HEK293 (cell line): ENCODE measurements around the gene S100A16.

Experiments used
- EGR2 ChIP-seq: fragments of 450-650 bp; formaldehyde crosslinking; IDR thresholded peaks from 2 replicates; pipeline ENCODE4 v1.5.1; 2016; ENCODE audit warnings: low read depth, missing biosample characterization, missing genetic modification characterization
- IKZF3 ChIP-seq: fragments of 450-650 bp; IDR thresholded peaks from 2 replicates; pipeline ENCODE4 v1.5.0; 2018; ENCODE audit warnings: missing biosample characterization, mild to moderate bottlenecking, missing genetic modification characterization, moderate library complexity
- KLF16 ChIP-seq: fragments of 450-650 bp; formaldehyde crosslinking; IDR thresholded peaks from 2 replicates; pipeline ENCODE4 v1.5.1; 2017; ENCODE audit warnings: missing biosample characterization, missing genetic modification characterization
- KLF7 ChIP-seq: fragments of 450-650 bp; formaldehyde crosslinking; IDR thresholded peaks from 2 replicates; pipeline ENCODE4 v1.5.1; 2016; ENCODE audit warnings: missing biosample characterization, missing genetic modification characterization, borderline replicate concordance
- KLF8 ChIP-seq: fragments of 450-650 bp; formaldehyde crosslinking; IDR thresholded peaks from 2 replicates; pipeline ENCODE4 v1.5.1; 2016; ENCODE audit warnings: missing biosample characterization, missing genetic modification characterization
- PRDM1 ChIP-seq: fragments of 450-650 bp; formaldehyde crosslinking; IDR thresholded peaks from 2 replicates; pipeline ENCODE4; 2016; ENCODE audit warnings: missing biosample characterization, missing genetic modification characterization
- PRDM4 ChIP-seq: fragments of 450-650 bp; formaldehyde crosslinking; IDR thresholded peaks from 2 replicates; pipeline ENCODE4 v1.5.1; 2017; ENCODE audit warnings: missing biosample characterization, missing genetic modification characterization
- TSHZ1 ChIP-seq: fragments of 450-650 bp; formaldehyde crosslinking; IDR thresholded peaks from 2 replicates; pipeline ENCODE4 v1.5.1; 2016; ENCODE audit warnings: missing biosample characterization, missing genetic modification characterization, borderline replicate concordance
- ZBTB17 ChIP-seq: fragments of 450-650 bp; formaldehyde crosslinking; IDR thresholded peaks from 2 replicates; pipeline ENCODE4 v1.5.1; 2016; ENCODE audit warnings: missing biosample characterization, missing genetic modification characterization
- ZFHX2 ChIP-seq: fragments of 450-650 bp; formaldehyde crosslinking; conservative IDR thresholded peaks from 2 replicates; pipeline ENCODE4 v1.5.1; 2016; ENCODE audit warnings: missing biosample characterization, missing genetic modification characterization
- ZFP3 ChIP-seq: fragments of 450-650 bp; formaldehyde crosslinking; IDR thresholded peaks from 2 replicates; pipeline ENCODE4 v1.5.1; 2016; ENCODE audit warnings: low read depth, missing biosample characterization, missing genetic modification characterization
- ZIC2 ChIP-seq: fragments of 450-650 bp; formaldehyde crosslinking; IDR thresholded peaks from 2 replicates; pipeline ENCODE4 v1.5.1; 2016; ENCODE audit warnings: missing biosample characterization, missing genetic modification characterization
- ZNF214 ChIP-seq: fragments of 450-650 bp; formaldehyde crosslinking; IDR thresholded peaks from 2 replicates; pipeline ENCODE4 v1.5.1; 2017; ENCODE audit warnings: missing biosample characterization, mild to moderate bottlenecking, missing genetic modification characterization, borderline replicate concordance
- ZNF302 ChIP-seq: fragments of 450-650 bp; formaldehyde crosslinking; IDR thresholded peaks from 2 replicates; pipeline ENCODE4 v1.5.1; 2016; ENCODE audit warnings: missing biosample characterization, missing genetic modification characterization, low read depth
- ZNF394 ChIP-seq: fragments of 450-650 bp; formaldehyde crosslinking; IDR thresholded peaks from 2 replicates; pipeline ENCODE4 v1.5.1; 2016; ENCODE audit warnings: missing biosample characterization, missing genetic modification characterization, mild to moderate bottlenecking, moderate library complexity, borderline replicate concordance
- ZNF518A ChIP-seq: fragments of 450-650 bp; formaldehyde crosslinking; conservative IDR thresholded peaks from 2 replicates; pipeline ENCODE4 v1.5.1; 2016; ENCODE audit warnings: low read depth, missing biosample characterization, missing genetic modification characterization
- ZNF596 ChIP-seq: fragments of 450-650 bp; IDR thresholded peaks from 2 replicates; pipeline ENCODE4 v1.5.0; 2018; ENCODE audit warnings: missing biosample characterization, mild to moderate bottlenecking, missing genetic modification characterization, moderate library complexity
- ZNF768 ChIP-seq: fragments of 450-650 bp; formaldehyde crosslinking; IDR thresholded peaks from 2 replicates; pipeline ENCODE4 v1.5.1; 2018; ENCODE audit warnings: missing biosample characterization, mild to moderate bottlenecking, missing genetic modification characterization
- ZSCAN30 ChIP-seq: fragments of 450-650 bp; IDR thresholded peaks from 2 replicates; pipeline ENCODE4 v1.5.1; 2018; ENCODE audit warnings: missing biosample characterization, mild to moderate bottlenecking, missing genetic modification characterization, moderate library complexity
- TF ChIP-seq, protein P1 (sequence below): fragments of 450-650 bp; formaldehyde crosslinking; IDR thresholded peaks from 2 replicates; pipeline ENCODE4 v1.5.1; 2017; ENCODE audit warnings: missing biosample characterization, missing genetic modification characterization
- TF ChIP-seq, protein P2 (sequence below): fragments of 450-650 bp; formaldehyde crosslinking; IDR thresholded peaks from 2 replicates; pipeline ENCODE4 v1.5.1; 2016; ENCODE audit warnings: missing biosample characterization, missing genetic modification characterization

Gene S100A16

DNA sequence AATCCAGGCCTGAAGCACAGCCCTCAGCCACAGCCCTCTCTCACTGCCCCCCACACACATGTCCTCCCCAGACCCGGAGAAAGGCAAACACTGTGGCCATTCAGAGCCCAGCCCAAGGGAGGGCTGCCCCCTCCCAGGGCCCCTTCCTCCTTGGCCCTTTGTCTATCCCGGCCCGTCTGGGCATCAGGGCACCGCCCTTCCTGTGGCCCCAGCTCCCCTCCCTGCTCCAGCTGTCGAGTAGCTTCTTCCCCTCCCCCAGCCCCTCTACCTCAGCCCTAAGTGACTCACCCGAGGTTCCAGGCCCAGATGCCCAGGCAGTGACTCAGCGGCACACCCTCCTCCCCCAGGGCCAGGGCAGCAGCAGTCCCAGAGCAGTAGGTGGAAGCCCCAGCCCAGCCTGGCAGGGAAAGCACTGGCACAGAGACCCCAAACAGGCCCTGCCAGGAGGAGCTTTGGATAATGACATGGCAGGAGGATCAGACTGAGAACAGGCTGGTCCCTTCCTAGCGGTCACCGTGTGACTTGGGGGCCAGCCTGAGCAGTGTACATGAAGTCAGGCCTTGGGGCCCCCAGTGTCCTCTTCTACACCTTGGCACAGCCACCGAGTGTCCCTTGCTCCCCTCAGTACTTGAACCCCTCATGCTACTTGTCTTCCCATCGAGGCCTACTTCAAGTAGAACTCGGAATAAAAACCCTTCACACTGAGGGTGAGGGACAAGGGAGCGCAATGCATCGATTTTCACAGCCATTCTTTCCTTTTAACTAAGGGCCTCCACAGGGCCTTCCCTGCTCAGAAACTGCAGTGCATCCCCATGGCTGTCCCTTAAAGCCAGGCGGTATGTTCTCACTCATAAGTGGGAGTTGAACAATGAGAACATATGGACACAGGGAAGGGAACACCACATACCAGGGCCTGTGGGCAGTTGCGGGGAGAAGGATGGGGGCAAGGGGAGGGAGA, 46.2 kb downstream of the S100A16 start (continued):
- TF ChIP-seq, protein P1, sequence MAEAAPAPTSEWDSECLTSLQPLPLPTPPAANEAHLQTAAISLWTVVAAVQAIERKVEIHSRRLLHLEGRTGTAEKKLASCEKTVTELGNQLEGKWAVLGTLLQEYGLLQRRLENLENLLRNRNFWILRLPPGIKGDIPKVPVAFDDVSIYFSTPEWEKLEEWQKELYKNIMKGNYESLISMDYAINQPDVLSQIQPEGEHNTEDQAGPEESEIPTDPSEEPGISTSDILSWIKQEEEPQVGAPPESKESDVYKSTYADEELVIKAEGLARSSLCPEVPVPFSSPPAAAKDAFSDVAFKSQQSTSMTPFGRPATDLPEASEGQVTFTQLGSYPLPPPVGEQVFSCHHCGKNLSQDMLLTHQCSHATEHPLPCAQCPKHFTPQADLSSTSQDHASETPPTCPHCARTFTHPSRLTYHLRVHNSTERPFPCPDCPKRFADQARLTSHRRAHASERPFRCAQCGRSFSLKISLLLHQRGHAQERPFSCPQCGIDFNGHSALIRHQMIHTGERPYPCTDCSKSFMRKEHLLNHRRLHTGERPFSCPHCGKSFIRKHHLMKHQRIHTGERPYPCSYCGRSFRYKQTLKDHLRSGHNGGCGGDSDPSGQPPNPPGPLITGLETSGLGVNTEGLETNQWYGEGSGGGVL (tag by site-specific recombination) = peak; percentile 99
- TF ChIP-seq EGR2 (tag by site-specific recombination) (peak; percentile 79), ZNF518A (tag by site-specific recombination) (0 out of 2 replicates have a peak, but pooled peaks have one; percentile 49), ZNF214 (no peak), IKZF3 (tag by site-specific recombination) (peak; percentile 68), ZNF596 (tag by site-specific recombination) (no peak), TSHZ1 (peak; percentile 82), PRDM4 (tag by site-specific recombination) (0 out of 2 replicates have a peak, but pooled peaks have one; percentile 36), ZFP3 (tag by site-specific recombination) (no peak), KLF7 (tag by site-specific recombination) (peak; percentile 98), ZIC2 (tag by site-specific recombination) (peak; percentile 77), ZNF768 (tag by site-specific recombination) (no peak; the same call in 1 of the 2 replicates), PRDM1 (no peak), KLF8 (tag by site-specific recombination) (peak; percentile 99), ZNF302 (no peak), ZFHX2 (tag by site-specific recombination) (peak; percentile 86), ZNF394 (tag by site-specific recombination) (peak; percentile 87; the same call in 1 of the 2 replicates), ZBTB17 (peak; percentile 80), ZSCAN30 (peak; percentile 97), KLF16 (tag by site-specific recombination) (peak; percentile 86)
- TF ChIP-seq, protein P2, sequence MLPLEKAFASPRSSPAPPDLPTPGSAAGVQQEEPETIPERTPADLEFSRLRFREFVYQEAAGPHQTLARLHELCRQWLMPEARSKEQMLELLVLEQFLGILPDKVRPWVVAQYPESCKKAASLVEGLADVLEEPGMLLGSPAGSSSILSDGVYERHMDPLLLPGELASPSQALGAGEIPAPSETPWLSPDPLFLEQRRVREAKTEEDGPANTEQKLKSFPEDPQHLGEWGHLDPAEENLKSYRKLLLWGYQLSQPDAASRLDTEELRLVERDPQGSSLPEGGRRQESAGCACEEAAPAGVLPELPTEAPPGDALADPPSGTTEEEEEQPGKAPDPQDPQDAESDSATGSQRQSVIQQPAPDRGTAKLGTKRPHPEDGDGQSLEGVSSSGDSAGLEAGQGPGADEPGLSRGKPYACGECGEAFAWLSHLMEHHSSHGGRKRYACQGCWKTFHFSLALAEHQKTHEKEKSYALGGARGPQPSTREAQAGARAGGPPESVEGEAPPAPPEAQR = peak; percentile 76; the same call in 1 of the 2 replicates
